NCI-H1417 treated with DMSO at 0.1 percent for 48 hours (cell line): ENCODE results near the gene SORL1-AS1.
A peak's percentile ranks its signal among the peaks of the same experiment; 100 is the strongest.

Source experiments
- DNase-seq: peaks from one replicate; lab custom pipeline; 2025; lab: John Stamatoyannopoulos, UW

SORL1-AS1 gene

DNA sequence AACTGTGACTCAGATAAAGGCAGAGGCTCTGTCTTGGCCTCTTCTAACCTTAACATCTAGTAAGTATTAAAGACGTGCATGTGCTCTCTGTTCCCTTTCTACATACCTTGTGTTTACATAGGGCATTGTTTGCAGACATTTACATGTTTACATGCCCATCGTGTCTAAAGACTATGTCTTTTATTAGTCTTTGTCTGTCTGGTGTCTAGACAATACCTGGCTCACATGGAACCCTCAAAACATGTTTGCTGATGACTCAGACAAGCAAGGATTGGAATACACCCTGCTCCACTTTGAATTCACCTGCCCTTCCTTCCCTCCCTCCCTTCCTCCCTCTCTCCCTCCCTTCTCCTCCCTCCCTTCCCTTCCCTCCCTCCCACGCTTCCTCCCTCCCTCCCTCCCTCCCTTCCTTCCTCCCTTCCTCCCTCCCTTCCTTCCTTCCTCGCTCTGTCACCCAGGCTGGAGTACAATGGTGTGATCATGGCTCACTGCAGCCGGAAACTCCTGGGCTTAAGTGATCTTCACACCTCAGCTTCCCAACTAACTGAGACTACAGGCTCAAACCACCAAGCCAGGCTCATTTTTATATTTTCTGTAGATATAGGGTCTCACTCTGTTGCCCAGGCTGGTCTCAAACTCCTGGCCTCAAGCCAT lies 23.7 kb upstream of the SORL1-AS1 start:
- DNase-seq: peak; percentile 20

DNA sequence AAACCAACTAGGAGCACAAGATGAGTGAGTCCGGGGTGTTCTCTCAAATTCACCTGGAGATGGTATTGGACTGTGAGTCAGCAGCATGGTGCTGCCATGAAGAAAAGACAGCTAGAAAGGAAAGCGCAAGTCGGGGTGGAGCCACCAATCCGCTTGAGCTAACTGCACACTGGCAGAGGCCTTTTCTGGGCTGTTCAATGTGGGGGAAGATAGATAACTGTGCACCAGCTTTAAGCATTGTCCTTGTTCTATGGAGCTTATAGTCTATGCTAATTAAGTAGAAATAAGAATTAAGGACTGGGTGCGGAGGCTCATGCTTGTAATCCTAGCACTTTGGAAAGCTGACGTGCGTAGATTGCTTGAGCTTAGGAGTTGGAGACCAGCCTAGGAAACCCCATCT lies 21.9 kb upstream of the SORL1-AS1 start:
- no peak for DNase-seq

DNA sequence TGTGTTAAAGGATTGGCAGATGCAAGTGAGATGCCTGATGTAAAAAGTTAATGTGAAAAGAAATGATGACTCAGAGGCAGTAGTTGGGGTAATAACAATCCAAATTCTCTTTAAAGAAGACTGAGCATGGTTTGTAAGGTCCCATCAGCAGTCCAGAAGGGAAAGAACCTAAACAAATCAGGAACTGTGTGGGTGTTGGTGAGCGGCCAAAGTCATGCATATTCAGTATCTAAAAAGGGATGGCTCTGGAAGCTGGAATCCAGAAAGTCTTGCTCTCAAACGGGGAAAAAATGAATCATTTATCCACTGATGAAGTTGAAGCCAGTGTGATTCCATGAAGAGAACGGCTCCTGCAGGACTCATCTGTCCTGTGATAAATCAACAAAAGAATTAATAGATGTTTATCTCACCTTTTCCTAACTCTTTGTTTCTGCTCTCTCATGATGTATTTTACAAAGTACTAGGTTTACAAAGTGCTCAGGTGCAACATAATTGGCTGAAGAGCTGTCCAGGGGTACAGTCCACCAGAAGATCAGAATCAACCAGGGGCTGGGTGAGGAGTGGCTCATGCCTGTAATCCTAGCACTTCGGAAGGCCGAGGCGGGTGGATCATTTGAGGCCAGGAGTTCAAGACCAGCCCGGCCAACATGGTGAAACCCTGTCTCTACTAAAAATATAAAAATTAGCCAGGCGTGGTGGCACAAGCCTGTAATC lies 20.5 kb upstream of the SORL1-AS1 start:
- no peak for DNase-seq

DNA sequence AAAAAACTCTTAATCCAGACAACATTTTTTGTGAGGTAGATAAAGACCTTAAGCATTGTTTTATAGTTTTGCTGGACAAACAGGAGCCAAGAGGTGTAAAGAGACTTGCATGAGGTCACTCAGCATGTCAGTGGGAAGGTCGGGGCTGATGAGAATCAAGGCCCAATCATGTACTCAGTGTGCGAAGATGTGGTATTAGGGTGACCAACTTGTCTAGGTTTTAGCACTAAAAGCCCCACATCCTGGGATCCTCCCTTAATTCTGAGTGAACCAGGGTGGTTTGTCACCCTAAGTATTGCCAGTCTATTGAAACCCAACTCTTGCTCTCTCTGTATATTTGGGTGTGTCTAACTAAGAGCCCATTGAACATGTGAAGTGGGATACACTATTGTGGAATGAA lies 19.5 kb upstream of the SORL1-AS1 start:
- DNase-seq: no peak

DNA sequence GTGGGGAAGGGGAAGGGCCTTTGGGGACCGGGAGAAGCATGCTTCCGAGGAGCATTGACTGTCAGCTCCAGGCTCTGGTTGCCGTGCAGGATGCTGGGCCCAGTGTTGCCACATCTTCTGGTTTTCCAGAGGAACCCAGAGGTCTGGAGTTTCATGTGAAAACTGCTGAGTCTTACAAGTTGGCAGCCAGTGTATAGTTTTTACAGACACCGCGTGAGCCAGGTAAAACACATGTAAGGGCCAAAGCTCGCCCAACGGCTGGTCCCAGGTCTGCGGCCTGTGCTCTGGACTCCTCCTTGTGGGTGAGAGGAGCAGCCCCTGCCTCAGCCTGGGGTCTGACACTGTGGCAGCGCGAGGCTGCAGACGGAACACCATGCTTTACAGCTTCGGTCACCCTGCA lies 18.4 kb upstream of the SORL1-AS1 start:
- no peak for DNase-seq

DNA sequence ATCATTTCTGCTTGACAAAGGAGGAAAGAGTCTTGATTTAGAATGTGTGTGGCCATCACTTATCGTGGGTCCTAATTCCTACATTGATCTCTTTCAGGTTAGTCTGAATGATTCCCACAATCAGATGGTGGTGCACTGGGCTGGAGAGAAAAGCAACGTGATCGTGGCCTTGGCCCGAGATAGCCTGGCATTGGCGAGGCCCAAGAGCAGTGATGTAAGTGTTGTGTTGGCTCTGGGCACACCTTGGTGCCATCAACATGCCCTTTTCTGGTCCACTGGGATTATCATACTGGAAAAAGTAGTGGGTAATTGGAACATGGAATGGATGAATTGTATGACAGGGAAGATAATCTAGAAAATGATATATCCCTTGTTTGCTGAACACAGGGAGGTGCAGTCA lies 17.1 kb upstream of the SORL1-AS1 start:
- no peak for DNase-seq

DNA sequence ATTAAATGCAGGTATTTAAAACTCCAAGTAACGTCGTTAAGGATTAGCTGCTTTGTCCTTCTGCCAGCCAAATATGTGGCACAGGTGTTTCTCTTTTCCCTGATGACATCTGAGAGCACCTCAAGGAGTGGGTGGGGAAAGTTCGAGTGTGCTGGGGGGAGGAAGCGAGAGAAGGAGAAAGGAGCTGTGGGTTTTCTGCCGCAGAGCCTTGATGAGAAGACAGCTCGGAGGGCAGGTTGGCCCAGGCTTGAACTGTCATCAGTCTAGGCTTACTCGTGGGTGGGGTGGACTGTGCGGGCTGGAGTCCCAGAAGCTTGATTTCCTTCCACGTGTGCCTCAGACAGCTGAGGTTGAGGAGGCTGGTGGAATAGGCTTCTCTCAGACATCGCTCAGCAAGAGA lies 15.2 kb upstream of the SORL1-AS1 start:
- DNase-seq: no peak

DNA sequence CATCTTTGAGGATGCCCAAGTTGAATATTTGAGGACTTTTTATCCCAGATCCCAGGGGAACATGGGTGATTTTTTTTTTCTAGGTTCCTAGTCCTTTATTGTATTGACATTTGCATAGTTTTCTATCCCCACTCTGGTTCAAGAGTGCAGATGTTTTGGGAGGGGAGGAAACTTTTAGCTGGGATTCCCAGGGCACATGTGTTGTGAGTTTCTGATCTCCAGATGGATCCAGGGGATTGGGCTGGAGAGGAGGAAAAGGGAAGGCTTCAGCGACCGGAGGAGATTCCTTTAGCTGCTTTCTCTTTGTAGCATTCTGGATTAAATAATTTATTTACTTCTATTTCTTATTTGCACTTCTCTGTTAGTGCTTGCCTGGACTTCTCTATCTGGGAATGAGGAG lies 14.7 kb upstream of the SORL1-AS1 start:
- no peak for DNase-seq

DNA sequence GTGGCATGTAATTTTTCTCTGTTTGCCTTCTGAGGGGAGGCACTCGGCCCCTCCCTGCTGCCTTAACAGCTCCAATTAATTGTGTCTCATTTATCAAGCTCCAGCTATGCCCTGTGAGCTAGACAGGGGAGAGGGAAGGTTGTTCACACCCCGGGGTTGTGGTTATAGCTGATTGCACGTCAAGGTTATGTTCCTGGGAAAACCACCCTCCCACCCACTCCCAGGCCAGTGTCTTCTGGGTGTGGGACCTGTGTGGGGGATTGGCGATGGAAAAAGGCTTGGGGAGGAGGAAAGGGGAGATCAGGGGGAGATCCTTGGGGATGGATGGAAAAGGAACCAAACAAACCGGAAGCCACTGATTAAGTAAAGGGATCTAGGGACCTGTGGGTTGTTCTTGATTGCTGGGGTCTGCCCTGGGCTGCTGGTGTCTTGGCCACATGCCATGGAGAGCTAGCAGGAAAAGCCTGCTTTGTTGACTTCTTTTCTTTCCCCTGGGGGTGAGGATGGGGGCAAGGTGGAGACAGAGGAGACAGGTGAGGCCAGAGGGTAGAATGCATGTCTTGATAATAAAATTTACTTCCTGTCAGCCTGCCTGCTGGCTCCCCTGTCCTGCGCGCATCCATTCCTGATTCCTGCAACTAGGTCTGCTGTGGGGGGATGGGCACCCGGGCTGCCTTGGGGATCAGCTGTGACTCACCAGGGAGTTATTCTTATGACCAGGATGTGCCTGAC lies 13.5 kb upstream of the SORL1-AS1 start:
- peak; percentile 69 for DNase-seq

DNA sequence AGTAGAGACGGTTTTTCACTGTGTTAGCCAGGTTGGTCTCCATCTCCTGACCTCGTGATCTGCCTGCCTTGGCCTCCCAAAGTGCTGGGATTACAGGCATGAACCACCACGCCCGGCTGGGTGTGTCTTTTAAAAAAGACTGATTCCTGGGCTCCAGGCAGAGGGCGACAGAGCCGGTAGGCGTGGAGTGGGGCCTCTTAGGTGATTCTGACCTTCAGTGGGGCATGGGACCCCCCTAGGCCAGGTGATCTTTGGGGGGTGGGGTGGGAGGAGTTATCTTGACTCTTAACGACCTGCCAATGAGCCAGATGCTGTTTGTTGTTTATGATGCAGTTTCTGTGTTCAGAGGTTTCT lies 12.9 kb upstream of the SORL1-AS1 start:
- no peak for DNase-seq

DNA sequence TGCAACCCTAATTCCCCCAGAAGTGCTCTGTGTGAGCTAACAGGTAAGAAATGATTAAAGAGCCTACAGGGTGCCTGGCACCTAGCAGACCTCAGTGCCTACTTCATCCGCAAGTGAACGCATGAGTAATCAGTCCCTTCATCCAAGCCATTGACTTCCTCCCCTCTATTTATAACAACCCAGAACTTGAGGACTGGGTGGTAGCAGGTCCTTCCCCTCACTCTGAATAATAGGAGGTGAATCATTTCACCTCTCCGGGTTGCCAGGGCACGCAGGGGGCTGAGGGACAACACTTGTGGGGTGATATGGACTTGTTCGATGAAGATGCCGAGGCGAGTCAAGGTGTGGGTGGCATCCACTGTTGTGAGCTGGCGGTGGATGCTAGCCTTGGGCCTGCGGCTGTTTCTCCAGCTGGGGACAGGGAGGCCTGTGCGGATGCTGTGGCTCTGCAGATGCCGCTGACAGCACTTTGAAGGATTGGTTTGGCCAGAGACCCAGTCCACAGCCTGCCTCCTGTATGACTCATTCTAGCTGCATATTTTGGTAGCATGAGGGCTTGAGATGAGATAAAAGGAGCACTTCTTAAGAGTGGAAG lies 11.7 kb upstream of the SORL1-AS1 start:
- DNase-seq: no peak

DNA sequence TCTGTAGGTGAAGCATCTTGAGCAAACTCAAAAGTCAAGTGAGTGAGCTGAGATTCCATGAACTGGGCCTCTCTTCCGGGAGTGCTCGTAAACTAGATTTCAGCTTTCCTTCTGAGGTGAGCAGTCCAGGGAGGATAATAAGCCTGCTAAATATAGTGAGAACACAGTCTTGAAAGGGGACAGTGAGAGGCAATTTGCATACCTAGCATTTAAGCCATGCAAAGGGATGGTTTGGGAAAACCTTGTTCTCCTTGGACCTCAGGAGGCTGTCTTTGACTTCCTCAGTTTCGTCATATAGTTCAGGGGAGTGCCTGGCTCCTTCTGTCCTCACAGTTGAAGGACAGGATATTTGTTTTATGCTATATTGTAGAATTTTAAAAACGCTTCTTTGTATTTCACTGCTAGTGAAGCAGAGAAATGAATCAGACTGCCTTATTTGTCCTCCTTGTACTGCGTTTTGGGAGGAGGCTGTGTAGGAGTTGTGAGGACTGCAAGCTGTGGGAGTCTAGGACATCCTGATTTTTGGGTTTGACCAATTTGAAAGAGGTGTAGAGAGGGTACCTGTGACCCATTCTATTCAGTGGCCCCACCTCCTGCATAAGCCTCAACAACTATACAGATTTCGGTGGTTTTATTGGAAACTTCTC lies 11.0 kb upstream of the SORL1-AS1 start:
- DNase-seq: no peak

DNA sequence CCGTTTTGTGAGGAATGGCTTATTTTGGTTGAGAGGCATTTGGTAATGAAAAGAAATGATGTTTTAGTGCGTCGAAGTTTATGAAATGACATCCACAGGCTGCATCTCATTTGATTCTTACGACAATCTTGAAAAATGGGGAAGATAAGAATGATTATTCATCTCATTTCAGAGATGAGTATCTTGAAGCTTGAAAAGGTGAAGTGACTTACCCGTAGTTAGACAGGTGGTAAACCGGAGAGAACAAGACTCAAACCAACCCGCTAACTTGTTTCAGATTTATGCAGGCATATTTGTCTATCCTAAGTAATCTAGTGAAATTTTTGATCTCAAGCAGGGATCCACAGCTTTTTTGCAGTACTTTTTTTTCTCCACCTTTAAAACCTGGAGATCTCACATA lies 9.1 kb upstream of the SORL1-AS1 start:
- no peak for DNase-seq

DNA sequence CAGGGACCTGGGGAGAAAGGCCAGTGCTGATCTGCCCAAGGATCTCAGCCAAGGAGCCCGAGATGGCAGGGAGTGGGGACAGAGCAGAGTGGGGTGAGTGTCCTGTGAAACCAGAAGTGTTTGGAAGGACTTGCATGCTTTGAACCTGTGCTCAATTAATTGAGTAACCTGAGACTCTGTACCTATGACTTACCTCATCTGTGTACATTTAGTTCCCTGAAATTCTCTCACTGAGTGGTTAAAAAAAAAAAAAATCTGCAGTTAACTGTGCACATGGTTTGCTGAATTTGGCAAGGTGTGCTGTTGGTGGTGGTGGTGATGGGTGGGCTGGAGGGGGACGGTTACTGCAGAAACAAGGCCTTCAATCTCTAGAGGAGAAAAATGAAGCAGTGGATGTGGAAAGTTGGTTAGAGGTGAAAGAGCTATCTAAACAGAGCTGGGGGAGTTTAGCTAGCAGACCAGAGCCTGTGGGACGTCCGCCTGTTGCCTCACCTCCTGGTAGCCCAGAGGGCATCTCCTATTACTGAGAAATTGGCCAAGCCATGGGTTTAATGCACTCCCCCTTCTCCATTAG lies 8.3 kb upstream of the SORL1-AS1 start:
- no peak for DNase-seq

DNA sequence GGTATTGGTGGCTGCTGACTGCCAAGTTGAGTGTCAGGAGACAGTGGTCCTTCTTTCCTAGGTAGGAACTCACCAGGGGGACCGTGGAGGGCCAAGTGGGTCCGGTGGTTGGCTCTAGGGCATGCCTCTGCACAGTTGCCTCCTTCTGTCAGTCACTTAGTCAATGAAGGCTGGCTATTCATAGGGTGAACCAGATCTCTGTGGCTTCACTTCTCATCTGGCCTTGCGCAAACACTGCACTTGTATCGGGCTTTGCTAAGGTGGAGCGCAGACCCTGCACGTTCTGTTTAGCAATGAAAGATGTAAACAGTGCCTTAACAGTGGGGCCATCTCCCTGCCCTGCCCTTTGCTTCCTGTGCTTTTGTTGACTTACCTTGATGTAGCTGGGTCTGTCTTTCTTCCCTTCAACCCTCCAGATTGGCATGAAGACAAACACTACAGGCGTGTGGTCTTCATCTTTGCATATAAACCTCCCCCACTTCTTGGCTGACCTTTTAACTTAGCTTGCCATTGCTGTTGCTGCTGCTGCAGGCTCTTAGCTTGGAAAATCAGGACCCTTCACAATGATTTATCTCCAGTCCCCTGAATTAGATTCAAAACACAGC lies 6.7 kb upstream of the SORL1-AS1 start:
- DNase-seq: no peak

DNA sequence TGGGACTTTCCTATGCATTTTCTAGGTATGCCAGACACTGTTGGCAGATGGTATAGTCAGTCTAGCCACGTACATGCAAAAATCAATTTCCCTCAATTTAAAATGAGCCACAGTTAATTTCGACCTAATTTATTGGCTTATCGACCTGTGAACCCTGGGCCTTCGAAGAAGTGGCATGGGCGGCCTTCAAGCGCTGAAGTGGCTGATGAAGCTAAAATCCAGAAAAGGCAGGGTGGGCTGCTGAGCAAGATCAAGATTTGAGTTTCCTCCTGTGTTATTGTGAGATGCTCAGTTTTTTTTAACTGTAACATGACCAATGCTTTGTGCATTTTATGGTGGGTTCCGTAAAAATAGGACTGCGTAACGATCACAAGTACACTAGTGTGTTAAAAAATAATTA lies 5.8 kb upstream of the SORL1-AS1 start:
- DNase-seq: no peak

DNA sequence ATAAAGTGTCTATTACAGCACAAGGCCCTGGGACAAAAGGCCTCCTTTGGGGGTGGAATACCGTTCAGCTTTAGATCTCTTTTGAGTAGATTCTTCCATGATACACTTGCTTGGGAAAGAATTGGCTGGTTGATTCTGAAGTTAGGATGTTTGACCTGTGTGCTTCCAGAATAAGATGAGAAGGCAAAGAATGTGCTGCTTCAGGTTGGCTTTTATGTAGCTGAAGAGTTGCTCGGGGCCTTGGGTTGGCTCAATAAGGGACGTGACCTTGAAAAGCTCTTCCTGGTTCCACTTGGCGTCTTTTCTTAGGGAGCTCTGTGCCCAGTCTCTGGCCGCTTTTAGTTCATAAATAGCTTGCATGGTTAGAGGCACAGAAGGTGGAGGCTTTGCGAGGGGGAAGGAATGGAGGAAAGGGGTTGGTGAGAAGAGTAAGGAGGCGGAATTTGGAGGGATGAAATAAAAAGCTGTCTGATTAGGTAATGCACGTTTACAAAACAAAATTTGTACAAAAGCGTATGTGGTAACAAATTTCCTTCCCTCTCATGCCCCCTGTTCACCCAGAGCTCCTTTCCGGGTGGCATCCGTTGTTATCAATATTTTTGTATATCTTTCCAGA lies 4.2 kb upstream of the SORL1-AS1 start:
- no peak for DNase-seq

DNA sequence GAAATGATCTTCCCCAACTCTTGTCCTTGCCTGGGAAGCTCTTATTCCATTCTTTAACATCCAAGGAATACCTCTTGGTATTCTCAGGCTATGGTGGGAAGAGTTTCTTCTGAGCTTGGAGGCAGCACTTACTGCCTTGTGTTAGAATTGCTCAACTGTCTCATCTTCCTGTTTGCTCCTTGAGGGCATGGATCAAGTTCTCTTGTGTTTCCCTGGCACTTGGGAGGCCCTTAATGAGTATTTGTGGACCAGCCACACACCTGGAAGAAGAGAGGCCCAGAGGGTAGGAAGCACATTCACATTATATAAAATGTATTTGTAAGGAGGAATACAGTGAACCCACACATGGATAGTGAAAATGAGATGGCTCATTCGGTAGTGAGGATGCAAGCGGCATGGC lies 3.4 kb upstream of the SORL1-AS1 start:
- no peak for DNase-seq

DNA sequence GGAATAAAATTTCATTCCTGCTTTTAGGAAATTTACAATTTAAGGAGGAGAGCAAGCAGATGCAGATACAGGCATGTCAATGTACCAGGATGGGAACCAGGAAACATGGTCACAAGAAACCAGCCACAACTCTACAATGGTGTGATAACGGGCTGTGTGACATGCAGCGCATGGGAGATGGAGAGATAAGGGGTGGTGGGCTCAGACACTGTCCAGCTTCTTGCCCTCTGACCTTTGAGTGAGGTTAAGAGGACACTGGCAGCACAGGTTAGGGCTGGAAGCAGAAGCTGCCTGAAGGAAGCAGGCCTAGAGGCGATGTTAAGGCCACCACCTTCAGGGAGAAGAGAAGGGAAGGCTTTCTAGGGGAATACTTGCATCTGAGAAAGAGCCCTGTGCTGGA lies 2.3 kb upstream of the SORL1-AS1 start:
- no peak for DNase-seq

DNA sequence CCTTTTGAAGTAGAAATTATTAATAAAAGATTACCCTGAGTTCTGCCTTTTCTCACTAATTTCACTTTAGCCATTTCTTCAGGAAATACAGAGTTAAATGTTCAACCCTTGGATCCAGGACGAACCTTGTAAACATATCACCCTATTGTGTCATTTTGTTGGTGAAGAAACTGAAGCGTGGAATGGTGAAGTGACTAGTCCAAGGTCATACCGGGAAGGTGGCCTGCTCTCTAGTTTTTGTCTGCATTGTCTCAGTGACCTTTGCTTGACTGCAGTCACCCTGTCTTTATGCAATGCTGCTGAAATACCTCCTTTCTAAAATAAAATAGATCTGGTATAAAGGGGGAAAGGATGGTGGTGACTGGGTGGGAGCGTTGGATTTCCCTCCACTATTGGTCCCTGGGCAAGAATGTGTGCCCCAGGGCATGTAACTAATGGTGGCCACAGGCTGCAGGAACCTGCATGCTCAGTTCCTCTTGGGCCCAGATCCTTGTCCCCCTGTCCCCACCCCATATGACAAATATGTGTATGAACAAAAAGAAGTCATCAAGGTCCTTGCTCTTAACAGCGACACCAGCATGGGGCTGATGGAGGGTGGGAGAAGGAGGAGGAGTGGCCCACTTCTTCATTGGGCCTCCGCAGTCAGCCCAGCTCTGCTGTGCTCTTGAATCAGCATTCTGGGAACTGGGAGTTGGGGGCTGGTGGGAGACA lies 977 bp upstream of the SORL1-AS1 start:
- no peak for DNase-seq
